Trophoblast cell (in vitro differentiated cells and primary cell): ENCODE measurements around the gene ZMAT3.

Experiments used
- DNase-seq, 2 donors: peaks; one replicate each; pipeline ENCODE4 v3.0.0-alpha.2; 2016
- H2AFZ ChIP-seq: 2 replicates; pipeline ENCODE4 v1.6.1; 2013; ENCODE audit warnings: low read length, moderate library complexity, mild to moderate bottlenecking; ENCODE audit not compliant: insufficient read depth, poor library complexity
- H2AK5ac ChIP-seq: 2 replicates; pipeline ENCODE4 v1.6.1; 2013; ENCODE audit warnings: mild to moderate bottlenecking, low read length
- H2BK120ac ChIP-seq: 2 replicates; pipeline ENCODE4 v1.6.1; 2013; ENCODE audit warnings: low read length, mild to moderate bottlenecking, moderate library complexity; ENCODE audit not compliant: insufficient read depth, poor library complexity
- H2BK12ac ChIP-seq: 2 replicates; pipeline ENCODE4 v1.6.1; 2013; ENCODE audit warnings: mild to moderate bottlenecking, low read length, moderate library complexity
- H2BK5ac ChIP-seq: 2 replicates; pipeline ENCODE4 v1.6.1; 2013; ENCODE audit warnings: low read length, low read depth, moderate library complexity, mild to moderate bottlenecking; ENCODE audit not compliant: poor library complexity
- H3K14ac ChIP-seq: 2 replicates; pipeline ENCODE4 v1.6.1; 2013; ENCODE audit warnings: mild to moderate bottlenecking, low read length
- H3K18ac ChIP-seq: 2 replicates; pipeline ENCODE4 v1.6.1; 2013; ENCODE audit warnings: mild to moderate bottlenecking, low read length
- H3K23ac ChIP-seq: 2 replicates; pipeline ENCODE4 v1.6.1; 2013; ENCODE audit warnings: low read length
- H3K27ac ChIP-seq: 2 replicates; pipeline ENCODE4 v1.5.1; 2013; ENCODE audit warnings: low read depth, mild to moderate bottlenecking, inconsistent platforms, low read length, moderate library complexity
- H3K27me3 ChIP-seq: 2 replicates; pipeline ENCODE4 v1.6.1; 2013; ENCODE audit warnings: inconsistent platforms, mild to moderate bottlenecking, low read length, moderate library complexity; ENCODE audit not compliant: insufficient read depth
- H3K36me3 ChIP-seq, 2 experiments: 1 replicate in 1 of 2; 2 replicates in 1 of 2; pipeline ENCODE4 v1.6.1; 2013; ENCODE audit warnings: low read length in 2 of 2, mild to moderate bottlenecking in 2 of 2, moderate library complexity in 1 of 2; ENCODE audit not compliant: insufficient read depth in 2 of 2, control insufficient read depth in 1 of 2
- H3K4ac ChIP-seq: 2 replicates; pipeline ENCODE4 v1.6.1; 2013; ENCODE audit warnings: low read depth, mild to moderate bottlenecking, low read length, moderate library complexity
- H3K4me1 ChIP-seq, 2 experiments: 1 replicate in 1 of 2; 2 replicates in 1 of 2; pipeline ENCODE4 v1.6.1; 2013; ENCODE audit warnings: low read length in 2 of 2, mild to moderate bottlenecking in 2 of 2, moderate library complexity in 1 of 2; ENCODE audit not compliant: insufficient read depth in 2 of 2, control insufficient read depth in 1 of 2
- H3K4me2 ChIP-seq: 2 replicates; pipeline ENCODE4 v1.6.1; 2013; ENCODE audit warnings: inconsistent platforms, mild to moderate bottlenecking, low read length, moderate library complexity
- H3K4me3 ChIP-seq: 2 replicates; pipeline ENCODE4 v1.5.1; 2013; ENCODE audit warnings: mild to moderate bottlenecking, low read depth, low read length, inconsistent platforms
- H3K79me1 ChIP-seq: one replicate; pipeline ENCODE4 v1.6.1; 2013; ENCODE audit warnings: low read length
- H3K79me2 ChIP-seq: 2 replicates; pipeline ENCODE4 v1.6.1; 2013; ENCODE audit warnings: low read length, mild to moderate bottlenecking; ENCODE audit not compliant: control insufficient read depth, insufficient read depth, poor library complexity
- H3K9ac ChIP-seq: 2 replicates; pipeline ENCODE4 v1.6.1; 2013; ENCODE audit warnings: mild to moderate bottlenecking, low read length
- H3K9me3 ChIP-seq: 2 replicates; pipeline ENCODE4 v1.6.1; 2013; ENCODE audit warnings: low read depth, mild to moderate bottlenecking, control low read depth, inconsistent platforms, low read length; ENCODE audit not compliant: insufficient read depth
- H4K12ac ChIP-seq: 2 replicates; pipeline ENCODE4 v1.6.1; 2013; ENCODE audit warnings: low read depth, mild to moderate bottlenecking, low read length, moderate library complexity
- H4K8ac ChIP-seq: 2 replicates; pipeline ENCODE4 v1.6.1; 2013; ENCODE audit warnings: low read depth, mild to moderate bottlenecking, low read length, moderate library complexity
- H4K91ac ChIP-seq: one replicate; pipeline ENCODE4 v1.6.1; 2013; ENCODE audit warnings: low read depth, mild to moderate bottlenecking, low read length, moderate library complexity
- WGBS: extraction: QIAGEN DNeasy Blood & Tissue Kit; methylation state at CpG from one replicate; pipeline ENCODE4 v1.1.7; 2013; ENCODE audit warnings: missing lambda C conversion rate; ENCODE audit not compliant: insufficient read length, insufficient coverage; ENCODE audit errors: extremely low coverage; 5-methylcytosine and 5-hydroxymethylcytosine counted together

The ZMAT3 gene

DNA sequence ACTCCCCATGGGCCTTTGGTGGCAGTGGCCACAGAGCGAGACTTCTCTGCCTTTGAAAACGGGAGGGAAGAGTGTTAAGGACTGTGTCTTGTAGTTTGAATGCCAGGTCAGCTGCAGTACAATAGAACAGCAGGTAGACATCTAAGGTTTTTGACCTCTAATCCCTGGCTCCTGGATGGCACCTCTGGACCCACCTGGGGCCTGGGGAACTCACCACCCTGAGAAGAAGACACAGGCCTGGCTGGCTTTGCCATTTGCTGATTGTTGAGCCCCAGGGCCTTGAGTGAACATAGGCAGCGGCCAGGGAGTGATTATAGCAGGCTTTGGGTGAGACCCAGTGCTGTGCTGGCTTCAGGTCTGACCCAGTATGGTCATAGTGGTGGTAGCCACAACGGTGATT lies 66.4 kb downstream of the ZMAT3 start:
- no peak overlapping the region for H3K4me2 ChIP-seq
- H4K8ac ChIP-seq: no peak overlapping the region
- no peak overlapping the region for H4K12ac ChIP-seq
- H3K9ac ChIP-seq: no peak overlapping the region
- no CpG with 5 or more reads among the region's 4 CpGs for WGBS
- no peak for DNase-seq
- no peak overlapping the region for H3K27ac ChIP-seq
- H4K91ac ChIP-seq: no peak overlapping the region
- no peak overlapping the region for H2BK12ac ChIP-seq
- no peaks in the 10 kb centered on the region for H3K79me2 ChIP-seq
- no peak overlapping the region for H3K4me3 ChIP-seq
- H2BK5ac ChIP-seq: no peak overlapping the region
- no peak overlapping the region for H3K14ac ChIP-seq
- peaks cover 0 to 1% of the 10 kb centered on the region in 2 experiments for H3K36me3 ChIP-seq
- no peak overlapping the region for H3K23ac ChIP-seq
- no peak overlapping the region for H2BK120ac ChIP-seq
- no peaks in the 10 kb centered on the region for H3K79me1 ChIP-seq
- H3K27me3 ChIP-seq: no peaks in the 10 kb centered on the region
- no peak overlapping the region for H3K18ac ChIP-seq
- no peak overlapping the region for H2AFZ ChIP-seq
- H2AK5ac ChIP-seq: no peak overlapping the region
- H3K4ac ChIP-seq: no peak overlapping the region
- no peaks in the 10 kb centered on the region for H3K4me1 ChIP-seq
- H3K9me3 ChIP-seq: peaks cover 6% of the 10 kb centered on the region

DNA sequence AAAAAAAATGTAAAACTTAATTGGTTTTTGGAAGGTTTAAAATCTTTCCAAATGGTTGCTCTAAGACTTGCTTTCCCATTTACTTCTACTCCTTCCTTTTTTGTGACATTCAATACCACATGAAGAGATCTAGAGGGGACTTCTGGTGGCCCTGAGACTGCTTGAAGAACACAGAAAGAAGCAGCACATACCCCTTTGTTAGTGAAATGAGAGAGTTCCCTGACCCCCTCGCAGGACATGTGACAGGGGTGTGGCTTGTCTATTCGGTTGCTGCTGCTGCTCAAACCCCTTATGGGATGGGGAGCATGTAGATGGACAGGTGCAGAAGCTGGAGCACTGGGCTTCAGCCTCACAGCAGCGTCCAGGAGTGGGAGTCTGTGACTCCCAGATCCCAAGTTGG lies 71.0 kb downstream of the ZMAT3 start:
- Histone ChIP-seq H2AK5ac (no peak overlapping the region), H2BK120ac (no peak overlapping the region), H2BK12ac (no peak overlapping the region), H2BK5ac (no peak overlapping the region), H3K18ac (no peak overlapping the region), H3K9me3 (peaks cover 6% of the 10 kb centered on the region), H3K4ac (no peak overlapping the region), H3K27me3 (no peaks in the 10 kb centered on the region), H3K36me3 (peaks cover 0 to 1% of the 10 kb centered on the region in 2 experiments), H3K9ac (no peak overlapping the region), H3K4me3 (no peak overlapping the region), H3K27ac (no peak overlapping the region), H3K4me1 (no peaks in the 10 kb centered on the region), H3K23ac (no peak overlapping the region), H4K12ac (no peak overlapping the region), H4K8ac (no peak overlapping the region), H3K4me2 (no peak overlapping the region), H3K79me1 (no peaks in the 10 kb centered on the region), H3K14ac (no peak overlapping the region), H3K79me2 (no peaks in the 10 kb centered on the region), H4K91ac (no peak overlapping the region), H2AFZ (no peak overlapping the region)
- DNase-seq: no peak
- WGBS: no CpG with 5 or more reads among the region's 3 CpGs

DNA sequence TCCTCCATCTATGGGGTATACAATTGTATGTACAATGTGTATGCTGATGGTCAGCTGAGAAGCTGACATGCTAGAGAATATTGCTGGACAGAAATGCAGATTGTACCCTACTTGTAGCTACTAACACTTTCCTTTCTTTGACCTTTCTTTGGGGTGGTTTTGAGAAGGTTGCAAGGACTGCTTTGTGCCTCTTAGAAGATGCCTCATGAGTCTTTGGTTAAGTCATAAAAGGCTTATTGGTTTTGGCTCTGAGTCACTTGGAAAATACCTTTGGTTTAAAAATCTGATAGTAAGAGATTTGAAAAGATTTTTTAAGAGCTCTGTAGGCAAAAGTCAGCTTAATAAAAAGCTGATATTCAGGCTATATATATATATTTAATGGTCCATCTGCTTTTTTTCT lies 71.5 kb downstream of the ZMAT3 start:
- H3K9ac ChIP-seq: no peak overlapping the region
- no peak overlapping the region for H4K8ac ChIP-seq
- H2BK12ac ChIP-seq: no peak overlapping the region
- peaks cover 6% of the 10 kb centered on the region for H3K9me3 ChIP-seq
- no peak overlapping the region for H4K91ac ChIP-seq
- H4K12ac ChIP-seq: no peak overlapping the region
- no peak overlapping the region for H2BK5ac ChIP-seq
- no peak overlapping the region for H3K4ac ChIP-seq
- no peak overlapping the region for H2AFZ ChIP-seq
- no peaks in the 10 kb centered on the region for H3K4me1 ChIP-seq
- H3K4me3 ChIP-seq: no peak overlapping the region
- H2BK120ac ChIP-seq: no peak overlapping the region
- no peaks in the 10 kb centered on the region for H3K27me3 ChIP-seq
- peaks cover 0 to 1% of the 10 kb centered on the region in 2 experiments for H3K36me3 ChIP-seq
- H3K14ac ChIP-seq: no peak overlapping the region
- no peaks in the 10 kb centered on the region for H3K79me2 ChIP-seq
- no peak overlapping the region for H3K4me2 ChIP-seq
- no peak for DNase-seq
- no peak overlapping the region for H3K27ac ChIP-seq
- no peak overlapping the region for H3K23ac ChIP-seq
- H3K18ac ChIP-seq: no peak overlapping the region
- H2AK5ac ChIP-seq: no peak overlapping the region
- no peaks in the 10 kb centered on the region for H3K79me1 ChIP-seq

DNA sequence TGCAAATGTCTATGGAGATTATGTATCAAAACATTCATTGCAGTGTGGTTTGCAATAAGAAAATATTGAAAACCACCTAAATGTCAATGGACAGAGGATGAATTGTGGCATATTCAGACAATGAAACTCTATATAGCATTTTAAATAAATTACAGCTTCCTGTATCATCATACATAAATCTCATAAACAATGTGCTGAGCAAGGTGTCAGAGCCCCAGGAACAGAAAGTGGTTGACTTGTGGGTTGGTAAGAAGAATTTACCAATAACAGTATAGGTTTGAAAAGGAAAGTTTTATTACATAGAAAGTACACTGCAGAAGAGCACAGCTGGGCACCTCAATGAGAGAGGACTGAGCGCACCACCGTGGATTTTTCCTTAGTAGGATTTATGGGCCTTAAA lies 75.2 kb downstream of the ZMAT3 start:
- Histone ChIP-seq H2AK5ac (no peak overlapping the region), H3K9me3 (peaks cover 5% of the 10 kb centered on the region), H3K27ac (no peak overlapping the region), H3K4me1 (no peaks in the 10 kb centered on the region), H3K9ac (no peak overlapping the region), H3K79me2 (no peaks in the 10 kb centered on the region), H3K4me3 (no peak overlapping the region), H2BK5ac (no peak overlapping the region), H4K12ac (no peak overlapping the region), H2AFZ (no peak overlapping the region), H3K23ac (no peak overlapping the region), H3K79me1 (no peaks in the 10 kb centered on the region), H2BK12ac (no peak overlapping the region), H3K4ac (no peak overlapping the region), H2BK120ac (no peak overlapping the region), H3K4me2 (no peak overlapping the region), H3K14ac (no peak overlapping the region), H3K27me3 (no peaks in the 10 kb centered on the region), H3K18ac (no peak overlapping the region), H4K8ac (no peak overlapping the region), H4K91ac (no peak overlapping the region), H3K36me3 (no peaks in the 10 kb centered on the region)
- no CpG with 5 or more reads among the region's 2 CpGs for WGBS
- DNase-seq: no peak
